ENCODE results near the gene KCNQ5. TPM values are rescaled to one million over a fixed set of nuclear protein-coding genes. Genes with fewer than 3 reads are reported as not detected.

KCNQ5 gene
- total RNA-seq, 4 donors from 2014 or later: 0.57 to 4.4 (median 0.97) TPM

DNA sequence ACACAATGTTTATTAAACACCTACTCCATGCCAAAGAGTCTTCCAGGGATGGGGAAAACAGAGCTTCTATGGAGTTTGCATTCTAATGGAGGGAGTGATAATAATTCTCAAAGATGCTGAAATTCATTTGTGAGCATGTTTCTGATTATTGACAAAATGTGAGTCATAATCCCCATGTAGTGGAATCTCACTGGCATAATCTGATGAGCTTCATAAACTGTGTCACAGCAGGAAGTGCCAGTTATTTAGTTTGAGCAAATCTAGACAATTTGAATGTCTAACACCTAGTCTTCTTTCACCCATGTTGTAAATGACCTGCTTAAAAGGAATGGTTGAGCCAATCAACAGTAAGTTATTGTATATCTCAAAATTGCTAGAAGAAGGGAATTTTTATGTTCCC, 95.1 kb downstream of the KCNQ5 start:
- intact Hi-C loops (cut with DNase I): no loop called here
- H3K4me3 ChIP-seq: no peak overlapping the region
- TF ChIP-seq, protein P1, sequence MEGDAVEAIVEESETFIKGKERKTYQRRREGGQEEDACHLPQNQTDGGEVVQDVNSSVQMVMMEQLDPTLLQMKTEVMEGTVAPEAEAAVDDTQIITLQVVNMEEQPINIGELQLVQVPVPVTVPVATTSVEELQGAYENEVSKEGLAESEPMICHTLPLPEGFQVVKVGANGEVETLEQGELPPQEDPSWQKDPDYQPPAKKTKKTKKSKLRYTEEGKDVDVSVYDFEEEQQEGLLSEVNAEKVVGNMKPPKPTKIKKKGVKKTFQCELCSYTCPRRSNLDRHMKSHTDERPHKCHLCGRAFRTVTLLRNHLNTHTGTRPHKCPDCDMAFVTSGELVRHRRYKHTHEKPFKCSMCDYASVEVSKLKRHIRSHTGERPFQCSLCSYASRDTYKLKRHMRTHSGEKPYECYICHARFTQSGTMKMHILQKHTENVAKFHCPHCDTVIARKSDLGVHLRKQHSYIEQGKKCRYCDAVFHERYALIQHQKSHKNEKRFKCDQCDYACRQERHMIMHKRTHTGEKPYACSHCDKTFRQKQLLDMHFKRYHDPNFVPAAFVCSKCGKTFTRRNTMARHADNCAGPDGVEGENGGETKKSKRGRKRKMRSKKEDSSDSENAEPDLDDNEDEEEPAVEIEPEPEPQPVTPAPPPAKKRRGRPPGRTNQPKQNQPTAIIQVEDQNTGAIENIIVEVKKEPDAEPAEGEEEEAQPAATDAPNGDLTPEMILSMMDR (IDR thresholded peaks at IDR 0.05): no peak
- no peaks in the 10 kb centered on the region for H3K4me1 ChIP-seq
- H3K9me3 ChIP-seq: no peaks in the 10 kb centered on the region
- no peaks in the 10 kb centered on the region for H3K36me3 ChIP-seq
- no peak overlapping the region for H3K27ac ChIP-seq
- H3K27me3 ChIP-seq: no peaks in the 10 kb centered on the region
- DNase-seq: no peak

DNA sequence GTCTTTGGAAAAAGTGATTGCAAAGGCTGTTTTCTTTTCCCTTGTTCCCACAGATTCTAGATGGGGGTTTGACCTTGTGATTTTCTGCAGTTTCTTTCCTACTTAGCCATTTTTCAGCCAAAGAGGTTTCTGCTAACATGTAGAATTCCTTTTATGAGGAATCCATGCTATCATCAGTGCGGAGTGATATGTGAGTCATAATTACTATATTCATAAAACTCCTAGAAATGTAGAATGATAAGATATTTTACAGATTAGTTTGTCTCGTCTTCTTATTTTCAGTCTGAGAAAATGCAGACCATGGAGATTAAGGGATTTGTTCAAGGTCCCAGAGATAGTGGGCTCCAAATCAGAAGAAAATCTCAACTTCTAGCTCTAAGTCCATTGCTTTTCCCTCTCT, 98.6 kb downstream of the KCNQ5 start:
- TF ChIP-seq, protein P1 (IDR thresholded peaks at IDR 0.05): no peak
- no peak for TF ChIP-seq POLR2A (IDR thresholded peaks at IDR 0.05)
- H3K27ac ChIP-seq: no peak overlapping the region
- H3K9me3 ChIP-seq: no peaks in the 10 kb centered on the region
- H3K4me3 ChIP-seq: no peak overlapping the region
- H3K4me1 ChIP-seq: no peaks in the 10 kb centered on the region
- no peak for DNase-seq
- no peaks in the 10 kb centered on the region for H3K27me3 ChIP-seq
- H3K36me3 ChIP-seq: no peaks in the 10 kb centered on the region
- WGBS, 2 donors: 78 to 86% methylated on average over 2 of the region's 2 CpGs
- intact Hi-C loops (cut with DNase I): no loop called here

DNA sequence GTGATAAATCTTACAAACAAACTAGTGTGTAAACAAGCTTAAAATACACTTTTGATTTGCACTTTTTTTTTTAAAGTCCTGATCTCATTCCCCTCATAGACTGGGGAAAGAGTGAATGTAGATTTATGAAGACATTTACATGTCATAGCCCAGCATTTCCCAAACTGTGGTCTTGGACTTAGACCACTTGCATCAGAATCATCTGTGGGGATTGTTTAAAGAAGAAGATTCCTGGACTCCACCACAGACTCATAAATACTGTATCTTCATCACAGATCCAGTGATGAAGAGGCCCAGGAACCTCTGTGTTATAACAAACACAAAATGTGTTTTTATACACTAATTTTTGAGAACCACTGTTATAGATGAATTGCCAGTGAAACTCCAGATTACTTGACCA, 99.5 kb downstream of the KCNQ5 start:
- DNase-seq: no peak
- Histone ChIP-seq H3K36me3 (no peaks in the 10 kb centered on the region), H3K4me3 (no peak overlapping the region), H3K27ac (no peak overlapping the region), H3K4me1 (no peaks in the 10 kb centered on the region), H3K27me3 (no peaks in the 10 kb centered on the region), H3K9me3 (no peaks in the 10 kb centered on the region)
- intact Hi-C loops (cut with DNase I): no loop called here
- no peak for TF ChIP-seq POLR2A (IDR thresholded peaks at IDR 0.05)
- TF ChIP-seq, protein P1 (IDR thresholded peaks at IDR 0.05): no peak

DNA sequence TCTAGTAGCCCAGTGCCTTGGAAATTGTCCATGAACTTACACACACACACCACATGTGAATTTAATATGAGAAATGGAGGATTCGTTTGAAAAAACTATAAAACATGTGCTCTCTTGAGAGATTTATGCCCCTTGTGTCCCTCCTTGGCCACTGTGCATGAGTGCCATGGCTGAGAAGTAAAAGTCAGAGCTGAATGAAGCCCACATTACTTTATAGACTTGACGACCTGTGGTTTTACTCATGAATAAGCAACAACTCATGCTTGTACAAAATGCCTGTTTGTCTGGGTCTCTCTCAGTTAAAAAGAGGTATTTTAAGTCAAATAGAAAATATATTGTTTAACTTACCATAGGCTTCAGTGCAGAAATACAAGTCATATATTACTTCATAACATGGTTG, 102.7 kb downstream of the KCNQ5 start:
- Histone ChIP-seq H3K27ac (no peak overlapping the region), H3K27me3 (no peaks in the 10 kb centered on the region), H3K36me3 (no peaks in the 10 kb centered on the region), H3K4me3 (no peak overlapping the region), H3K4me1 (no peaks in the 10 kb centered on the region), H3K9me3 (no peaks in the 10 kb centered on the region)
- TF ChIP-seq POLR2A (IDR thresholded peaks at IDR 0.05): no peak
- TF ChIP-seq, protein P1 (IDR thresholded peaks at IDR 0.05): no peak
- DNase-seq: no peak
- 48 to 54% methylated on average over 2 of the region's 2 CpGs for WGBS, 2 donors
- intact Hi-C loops (cut with DNase I): no loop called here

DNA sequence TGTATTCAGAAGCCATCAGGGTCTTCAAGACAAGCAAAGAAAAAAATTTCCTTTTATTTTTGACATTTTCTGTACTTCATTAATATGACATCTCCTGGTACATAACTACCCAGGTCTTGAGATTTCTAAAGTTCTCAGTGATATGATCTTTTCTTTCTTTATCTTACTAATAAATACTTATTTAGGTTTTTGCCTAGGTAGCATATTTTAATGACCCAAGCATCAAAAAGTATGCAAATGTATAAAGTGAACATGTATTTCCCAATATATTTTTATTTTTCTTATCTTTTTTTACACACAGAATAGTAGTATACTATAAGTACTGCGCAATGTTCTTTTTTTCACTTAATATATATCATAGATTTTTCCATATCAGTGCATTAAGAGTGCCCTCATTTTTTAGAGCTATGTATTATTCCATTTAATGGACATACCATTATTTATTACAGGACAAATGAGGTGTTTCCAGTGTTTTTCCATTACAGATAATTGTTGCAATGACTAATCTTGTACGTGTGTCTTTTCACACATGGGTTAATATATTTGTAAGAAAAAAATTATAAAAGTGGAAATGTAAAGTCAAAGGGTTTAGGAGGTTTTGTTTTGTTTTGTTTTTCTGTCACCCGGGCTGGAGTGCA, 107.0 kb downstream of the KCNQ5 start:
- intact Hi-C loops (cut with DNase I): no loop called here
- H3K36me3 ChIP-seq: no peaks in the 10 kb centered on the region
- WGBS, 2 donors: 78 to 83% methylated on average over 3 of the region's 3 CpGs
- H3K4me1 ChIP-seq: no peaks in the 10 kb centered on the region
- H3K9me3 ChIP-seq: no peaks in the 10 kb centered on the region
- H3K4me3 ChIP-seq: no peak overlapping the region
- DNase-seq: no peak
- H3K27ac ChIP-seq: no peak overlapping the region
- no peaks in the 10 kb centered on the region for H3K27me3 ChIP-seq
- TF ChIP-seq, protein P1 (IDR thresholded peaks at IDR 0.05): no peak
- TF ChIP-seq POLR2A (IDR thresholded peaks at IDR 0.05): no peak
